IMR-90 (cell line): Measurements from ENCODE around the gene ATG5. TPM values are rescaled to one million over a fixed set of nuclear protein-coding genes. Genes with fewer than 3 reads are reported as not detected.
A peak's percentile ranks its signal among the peaks of the same experiment; 100 is the strongest.

Experiments
- ATAC-seq: fragments of 200-7000 bp; cut with Tn5 transposase; 2 replicates; pipeline ENCODE4 v1.9.1; 2020; ENCODE audit warnings: low read depth, mild to moderate bottlenecking, moderate library complexity
- BruUV-seq: library from RNA; stranded (reverse); fragments of 400-500 nt; replicated peaks from 2 replicates; lab custom pipeline; 2021; lab: Mats Ljungman, UMichigan
- CTCF ChIA-PET: fragments of 300-600 bp; formaldehyde crosslinking; extraction: SDS; loops from one replicate; lab custom pipeline; 2021; ENCODE audit warnings: antibody characterized with exemption; lab: Yijun Ruan, JAX
- POLR2A ChIA-PET: fragments of 300-600 bp; sonication (Branson Sonifier 250); formaldehyde crosslinking; loops from one replicate; lab custom pipeline; 2022; ENCODE audit warnings: antibody characterized with exemption; ENCODE audit not compliant: unreplicated experiment; lab: Charles Lee
- DNase-seq: peaks from one replicate; pipeline ENCODE4 v3.0.0; 2013
- H2AFZ ChIP-seq: replicated peaks from 2 replicates; pipeline ENCODE3; 2013; ENCODE audit warnings: low read length, mild to moderate bottlenecking; ENCODE audit not compliant: poor library complexity
- H2AK5ac ChIP-seq: 2 replicates; pipeline ENCODE4 v1.6.1; 2013; ENCODE audit warnings: low read depth, low read length, inconsistent platforms
- H2AK9ac ChIP-seq: replicated peaks from 2 replicates; pipeline ENCODE3; 2013; ENCODE audit warnings: mild to moderate bottlenecking, low read depth, low read length, moderate library complexity; ENCODE audit not compliant: poor library complexity
- H2BK120ac ChIP-seq: 2 replicates; pipeline ENCODE4 v1.6.1; 2013; ENCODE audit warnings: low read depth, low read length, inconsistent platforms
- H2BK15ac ChIP-seq: 3 replicates; pipeline ENCODE4 v1.6.1; 2013; ENCODE audit warnings: low read depth, low read length, inconsistent platforms
- H2BK20ac ChIP-seq: 2 replicates; pipeline ENCODE4 v1.6.1; 2013; ENCODE audit warnings: low read depth, mild to moderate bottlenecking, inconsistent platforms, low read length, moderate library complexity
- H2BK5ac ChIP-seq: 2 replicates; pipeline ENCODE4 v1.6.1; 2013; ENCODE audit warnings: mild to moderate bottlenecking, low read depth, low read length, inconsistent platforms; ENCODE audit not compliant: poor library complexity, severe bottlenecking
- H3K14ac ChIP-seq: replicated peaks from 2 replicates; pipeline ENCODE4 v1.6.1; 2013; ENCODE audit warnings: low read depth, low read length, inconsistent platforms
- H3K18ac ChIP-seq: 2 replicates; pipeline ENCODE4 v1.6.1; 2013; ENCODE audit warnings: low read depth, low read length, control low read depth
- H3K23ac ChIP-seq: 2 replicates; pipeline ENCODE4 v1.6.1; 2013; ENCODE audit warnings: low read depth, low read length, inconsistent platforms
- H3K27ac ChIP-seq: 2 replicates; pipeline ENCODE4 v1.5.1; 2013; ENCODE audit warnings: mild to moderate bottlenecking, control low read depth, low read length; ENCODE audit not compliant: insufficient read depth
- H3K27me3 ChIP-seq: 2 replicates; pipeline ENCODE4 v1.6.1; 2013; ENCODE audit warnings: low read length; ENCODE audit not compliant: control insufficient read depth, insufficient read depth
- H3K36me3 ChIP-seq: 2 replicates; pipeline ENCODE4 v1.6.1; 2013; ENCODE audit warnings: low read length, mixed read lengths; ENCODE audit not compliant: control insufficient read depth, insufficient read depth
- H3K4ac ChIP-seq: 2 replicates; pipeline ENCODE4 v1.6.1; 2013; ENCODE audit warnings: low read depth, low read length, inconsistent platforms
- H3K4me1 ChIP-seq: 2 replicates; pipeline ENCODE4 v1.6.1; 2013; ENCODE audit warnings: low read length, mixed read lengths; ENCODE audit not compliant: control insufficient read depth, insufficient read depth
- H3K4me2 ChIP-seq: 2 replicates; pipeline ENCODE4 v1.6.1; 2013; ENCODE audit warnings: low read depth, mild to moderate bottlenecking, control low read depth, low read length, moderate library complexity
- H3K4me3 ChIP-seq: 2 replicates; pipeline ENCODE4 v1.5.1; 2013; ENCODE audit warnings: low read depth, mild to moderate bottlenecking, control low read depth, low read length, moderate library complexity; ENCODE audit not compliant: insufficient read depth
- H3K56ac ChIP-seq: 2 replicates; pipeline ENCODE4 v1.6.1; 2013; ENCODE audit warnings: low read length, inconsistent platforms; ENCODE audit not compliant: insufficient read depth; ENCODE audit errors: extremely low read depth
- H3K79me1 ChIP-seq, 2 experiments: 2 replicates each; pipeline ENCODE4 v1.6.1; 2013; ENCODE audit warnings: low read length in 2 of 2, inconsistent platforms in 1 of 2, low read depth in 1 of 2
- H3K9ac ChIP-seq: 2 replicates; pipeline ENCODE4 v1.6.1; 2013; ENCODE audit warnings: low read depth, low read length, control low read depth
- H3K9me1 ChIP-seq: 2 replicates; pipeline ENCODE4 v1.6.1; 2013; ENCODE audit warnings: low read length, inconsistent platforms; ENCODE audit not compliant: insufficient read depth
- H3K9me3 ChIP-seq: 2 replicates; pipeline ENCODE4 v1.6.1; 2013; ENCODE audit warnings: low read length; ENCODE audit not compliant: control insufficient read depth, insufficient read depth
- H4K20me1 ChIP-seq: 2 replicates; pipeline ENCODE4 v1.6.1; 2013; ENCODE audit warnings: low read length, inconsistent platforms; ENCODE audit not compliant: insufficient read depth
- H4K5ac ChIP-seq: 2 replicates; pipeline ENCODE4 v1.6.1; 2013; ENCODE audit warnings: mild to moderate bottlenecking, low read depth, low read length, control low read depth
- H4K8ac ChIP-seq, 2 experiments: 2 replicates each; pipeline ENCODE4 v1.6.1; 2013; ENCODE audit warnings: low read depth in 2 of 2, low read length in 2 of 2, control low read depth in 1 of 2, inconsistent platforms in 1 of 2
- H4K91ac ChIP-seq: 2 replicates; pipeline ENCODE4 v1.6.1; 2013; ENCODE audit warnings: low read depth, low read length, inconsistent platforms; ENCODE audit not compliant: insufficient read depth
- CEBPB ChIP-seq: IDR thresholded peaks from 2 replicates; pipeline ENCODE4 v1.6.1; 2012; ENCODE audit warnings: low read depth, low read length, improper control_type of control experiment
- WGBS, 2 experiments: methylation state at CpG; one replicate each; pipeline versions ENCODE4 v1.1.5 to v1.1.7; 2013; ENCODE audit warnings: missing lambda C conversion rate in 2 of 2; ENCODE audit not compliant: insufficient read length in 1 of 2; ENCODE audit errors: extremely low coverage in 2 of 2; 5-methylcytosine and 5-hydroxymethylcytosine counted together
- dilution Hi-C: fragments of 300-500 bp; cut with HindIII; formaldehyde crosslinking; loops from one replicate; pipeline ENCODE4 v1.14.3; 2018; ENCODE audit warnings: low sequenced_read_pairs; ENCODE audit not compliant: unreplicated experiment
- in situ Hi-C: fragments of 300-500 bp; cut with MboI; formaldehyde crosslinking; loops from 3 replicates; pipeline ENCODE4 v1.14.3; 2019; ENCODE audit warnings: low sequenced_read_pairs, inconsistent platforms, mixed read lengths
- intact Hi-C: fragments of 100-400 bp; cut with micrococcal nuclease; formaldehyde crosslinking; loops from 2 replicates; pipeline ENCODE4 v1.10.0; 2022
- polyA plus RNA-seq, 3 experiments: library from polyadenylated mRNA; depleted of rRNA; stranded (reverse); fragments of >200 nt; gene quantifications; 2 replicates each; pipeline ENCODE4 v1.2.3, GENCODE V29; 2012; ENCODE audit warnings: low replicate concordance in 1 of 3
- total RNA-seq: library from RNA; depleted of rRNA; stranded (reverse); fragments of >200 nt; gene quantifications from 2 replicates; pipeline ENCODE4 v1.2.3, GENCODE V29; 2012
- TF ChIP-seq, protein P1 (sequence below): conservative IDR thresholded peaks from 2 replicates; pipeline ENCODE4 v1.5.1; 2012; ENCODE audit warnings: mild to moderate bottlenecking, low read depth, low read length, improper control_type of control experiment

ATG5 gene
- total and polyA plus RNA-seq, 2 of the 4 experiments (the other 2 are of a cell fraction) = 13.5 to 28.0 TPM

DNA sequence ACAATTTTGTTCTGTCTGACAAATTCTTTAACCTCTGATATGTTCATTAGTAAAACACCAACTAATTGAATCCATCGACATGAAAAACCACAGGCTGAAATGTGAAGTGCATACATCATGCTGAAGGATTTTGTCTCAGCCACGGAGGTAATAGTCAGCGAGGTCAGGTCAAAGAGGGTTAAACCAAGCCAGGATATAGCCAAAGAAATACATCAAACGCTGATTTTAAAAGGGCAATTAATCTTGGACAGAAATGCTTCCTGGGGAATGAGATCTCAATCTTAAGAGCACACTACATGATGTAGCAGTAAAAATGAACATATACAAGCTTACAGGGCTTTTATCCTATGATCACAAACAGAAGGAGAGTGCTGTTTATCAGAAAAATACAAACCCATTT is 132.7 kb downstream of the ATG5 start:
- H3K27ac ChIP-seq = no peak overlapping the region
- H2AFZ ChIP-seq = no peak overlapping the region

More for the DNA sequence above, 132.7 kb downstream of the ATG5 start:
- 0 out of 2 replicates have a peak overlapping the region, but pooled peaks have one; percentile 2 for H3K14ac ChIP-seq
- no peaks in the 10 kb centered on the region for H4K20me1 ChIP-seq
- no peaks in the 10 kb centered on the region; the same call in 1 of the 2 replicates for H3K9me1 ChIP-seq
- no CpG with 5 or more reads among the region's 4 CpGs for WGBS, 2 experiments
- no peak overlapping the region for H2BK5ac ChIP-seq
- H2AK5ac ChIP-seq = no peak overlapping the region
- 0 out of 2 replicates have a peak, but pooled peaks cover 1% of the 10 kb centered on the region for H3K36me3 ChIP-seq
- no peak overlapping the region for H2AK9ac ChIP-seq
- ChIA-PET CTCF (no interaction called here), POLR2A (no interaction called here)
- H3K9me3 ChIP-seq = no peaks in the 10 kb centered on the region
- peak overlapping the region; percentile 12; the same call in 1 of the 2 replicates for H3K4me2 ChIP-seq
- no peak overlapping the region for H3K4me3 ChIP-seq
- H3K23ac ChIP-seq = no peak overlapping the region
- H3K79me1 ChIP-seq = peaks cover 4 to 12% of the 10 kb centered on the region in 2 experiments; a peak in 1 of 4 replicates
- ATAC-seq = peak; percentile 27; the same call in 1 of the 2 replicates
- no peak overlapping the region for H2BK20ac ChIP-seq
- no TSS peak for BruUV-seq
- H3K4ac ChIP-seq = no peak overlapping the region
- H4K5ac ChIP-seq = peak overlapping the region; percentile 80; the same call in 1 of the 2 replicates
- TF ChIP-seq, protein P1, sequence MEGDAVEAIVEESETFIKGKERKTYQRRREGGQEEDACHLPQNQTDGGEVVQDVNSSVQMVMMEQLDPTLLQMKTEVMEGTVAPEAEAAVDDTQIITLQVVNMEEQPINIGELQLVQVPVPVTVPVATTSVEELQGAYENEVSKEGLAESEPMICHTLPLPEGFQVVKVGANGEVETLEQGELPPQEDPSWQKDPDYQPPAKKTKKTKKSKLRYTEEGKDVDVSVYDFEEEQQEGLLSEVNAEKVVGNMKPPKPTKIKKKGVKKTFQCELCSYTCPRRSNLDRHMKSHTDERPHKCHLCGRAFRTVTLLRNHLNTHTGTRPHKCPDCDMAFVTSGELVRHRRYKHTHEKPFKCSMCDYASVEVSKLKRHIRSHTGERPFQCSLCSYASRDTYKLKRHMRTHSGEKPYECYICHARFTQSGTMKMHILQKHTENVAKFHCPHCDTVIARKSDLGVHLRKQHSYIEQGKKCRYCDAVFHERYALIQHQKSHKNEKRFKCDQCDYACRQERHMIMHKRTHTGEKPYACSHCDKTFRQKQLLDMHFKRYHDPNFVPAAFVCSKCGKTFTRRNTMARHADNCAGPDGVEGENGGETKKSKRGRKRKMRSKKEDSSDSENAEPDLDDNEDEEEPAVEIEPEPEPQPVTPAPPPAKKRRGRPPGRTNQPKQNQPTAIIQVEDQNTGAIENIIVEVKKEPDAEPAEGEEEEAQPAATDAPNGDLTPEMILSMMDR = no peak
- TF ChIP-seq CEBPB = no peak
- H3K56ac ChIP-seq = no peak overlapping the region
- DNase-seq = peak; percentile 28
- peak overlapping the region; percentile 93; the same call in 1 of the 2 replicates for H3K18ac ChIP-seq
- H3K9ac ChIP-seq = no peak overlapping the region
- H4K91ac ChIP-seq = no peak overlapping the region
- no peak overlapping the region for H4K8ac ChIP-seq
- no peaks in the 10 kb centered on the region for H3K27me3 ChIP-seq
- H2BK15ac ChIP-seq = no peak overlapping the region
- intact Hi-C loops (no loop called here), in situ Hi-C loops (no loop called here), dilution Hi-C loops (no loop called here)
- H3K4me1 ChIP-seq = peaks cover 5% of the 10 kb centered on the region; the same call in 1 of the 2 replicates
- no peak overlapping the region for H2BK120ac ChIP-seq
